IMR-90 (cell line): ENCODE results near the gene CDC42EP4. TPM values are rescaled to one million over a fixed set of nuclear protein-coding genes. Genes with fewer than 3 reads are reported as not detected.
A peak's percentile ranks its signal among the peaks of the same experiment; 100 is the strongest.

Source experiments
- ATAC-seq: fragments of 200-7000 bp; cut with Tn5 transposase; 2 replicates; pipeline ENCODE4 v1.9.1; 2020; ENCODE audit warnings: low read depth, mild to moderate bottlenecking, moderate library complexity
- BruUV-seq: library from RNA; stranded (reverse); fragments of 400-500 nt; replicated peaks from 2 replicates; lab custom pipeline; 2021; lab: Mats Ljungman, UMichigan
- CTCF ChIA-PET: fragments of 300-600 bp; formaldehyde crosslinking; extraction: SDS; loops from one replicate; lab custom pipeline; 2021; ENCODE audit warnings: antibody characterized with exemption; lab: Yijun Ruan, JAX
- POLR2A ChIA-PET: fragments of 300-600 bp; sonication (Branson Sonifier 250); formaldehyde crosslinking; loops from one replicate; lab custom pipeline; 2022; ENCODE audit warnings: antibody characterized with exemption; ENCODE audit not compliant: unreplicated experiment; lab: Charles Lee
- DNase-seq: peaks from one replicate; pipeline ENCODE4 v3.0.0; 2013
- H2AFZ ChIP-seq: replicated peaks from 2 replicates; pipeline ENCODE3; 2013; ENCODE audit warnings: low read length, mild to moderate bottlenecking; ENCODE audit not compliant: poor library complexity
- H2AK5ac ChIP-seq: 2 replicates; pipeline ENCODE4 v1.6.1; 2013; ENCODE audit warnings: low read depth, low read length, inconsistent platforms
- H2AK9ac ChIP-seq: replicated peaks from 2 replicates; pipeline ENCODE3; 2013; ENCODE audit warnings: mild to moderate bottlenecking, low read depth, low read length, moderate library complexity; ENCODE audit not compliant: poor library complexity
- H2BK120ac ChIP-seq: 2 replicates; pipeline ENCODE4 v1.6.1; 2013; ENCODE audit warnings: low read depth, low read length, inconsistent platforms
- H2BK15ac ChIP-seq: 3 replicates; pipeline ENCODE4 v1.6.1; 2013; ENCODE audit warnings: low read depth, low read length, inconsistent platforms
- H2BK20ac ChIP-seq: 2 replicates; pipeline ENCODE4 v1.6.1; 2013; ENCODE audit warnings: low read depth, mild to moderate bottlenecking, inconsistent platforms, low read length, moderate library complexity
- H2BK5ac ChIP-seq: 2 replicates; pipeline ENCODE4 v1.6.1; 2013; ENCODE audit warnings: mild to moderate bottlenecking, low read depth, low read length, inconsistent platforms; ENCODE audit not compliant: poor library complexity, severe bottlenecking
- H3K14ac ChIP-seq: replicated peaks from 2 replicates; pipeline ENCODE4 v1.6.1; 2013; ENCODE audit warnings: low read depth, low read length, inconsistent platforms
- H3K18ac ChIP-seq: 2 replicates; pipeline ENCODE4 v1.6.1; 2013; ENCODE audit warnings: low read depth, low read length, control low read depth
- H3K23ac ChIP-seq: 2 replicates; pipeline ENCODE4 v1.6.1; 2013; ENCODE audit warnings: low read depth, low read length, inconsistent platforms
- H3K27ac ChIP-seq: 2 replicates; pipeline ENCODE4 v1.5.1; 2013; ENCODE audit warnings: mild to moderate bottlenecking, control low read depth, low read length; ENCODE audit not compliant: insufficient read depth
- H3K27me3 ChIP-seq: 2 replicates; pipeline ENCODE4 v1.6.1; 2013; ENCODE audit warnings: low read length; ENCODE audit not compliant: control insufficient read depth, insufficient read depth
- H3K36me3 ChIP-seq: 2 replicates; pipeline ENCODE4 v1.6.1; 2013; ENCODE audit warnings: low read length, mixed read lengths; ENCODE audit not compliant: control insufficient read depth, insufficient read depth
- H3K4ac ChIP-seq: 2 replicates; pipeline ENCODE4 v1.6.1; 2013; ENCODE audit warnings: low read depth, low read length, inconsistent platforms
- H3K4me1 ChIP-seq: 2 replicates; pipeline ENCODE4 v1.6.1; 2013; ENCODE audit warnings: low read length, mixed read lengths; ENCODE audit not compliant: control insufficient read depth, insufficient read depth
- H3K4me2 ChIP-seq: 2 replicates; pipeline ENCODE4 v1.6.1; 2013; ENCODE audit warnings: low read depth, mild to moderate bottlenecking, control low read depth, low read length, moderate library complexity
- H3K4me3 ChIP-seq: 2 replicates; pipeline ENCODE4 v1.5.1; 2013; ENCODE audit warnings: low read depth, mild to moderate bottlenecking, control low read depth, low read length, moderate library complexity; ENCODE audit not compliant: insufficient read depth
- H3K56ac ChIP-seq: 2 replicates; pipeline ENCODE4 v1.6.1; 2013; ENCODE audit warnings: low read length, inconsistent platforms; ENCODE audit not compliant: insufficient read depth; ENCODE audit errors: extremely low read depth
- H3K79me1 ChIP-seq, 2 experiments: 2 replicates each; pipeline ENCODE4 v1.6.1; 2013; ENCODE audit warnings: low read length in 2 of 2, inconsistent platforms in 1 of 2, low read depth in 1 of 2
- H3K9ac ChIP-seq: 2 replicates; pipeline ENCODE4 v1.6.1; 2013; ENCODE audit warnings: low read depth, low read length, control low read depth
- H3K9me1 ChIP-seq: 2 replicates; pipeline ENCODE4 v1.6.1; 2013; ENCODE audit warnings: low read length, inconsistent platforms; ENCODE audit not compliant: insufficient read depth
- H3K9me3 ChIP-seq: 2 replicates; pipeline ENCODE4 v1.6.1; 2013; ENCODE audit warnings: low read length; ENCODE audit not compliant: control insufficient read depth, insufficient read depth
- H4K20me1 ChIP-seq: 2 replicates; pipeline ENCODE4 v1.6.1; 2013; ENCODE audit warnings: low read length, inconsistent platforms; ENCODE audit not compliant: insufficient read depth
- H4K5ac ChIP-seq: 2 replicates; pipeline ENCODE4 v1.6.1; 2013; ENCODE audit warnings: mild to moderate bottlenecking, low read depth, low read length, control low read depth
- H4K8ac ChIP-seq, 2 experiments: 2 replicates each; pipeline ENCODE4 v1.6.1; 2013; ENCODE audit warnings: low read depth in 2 of 2, low read length in 2 of 2, control low read depth in 1 of 2, inconsistent platforms in 1 of 2
- H4K91ac ChIP-seq: 2 replicates; pipeline ENCODE4 v1.6.1; 2013; ENCODE audit warnings: low read depth, low read length, inconsistent platforms; ENCODE audit not compliant: insufficient read depth
- BHLHE40 ChIP-seq: fragments of 150-350 bp; IDR thresholded peaks from 2 replicates; pipeline ENCODE4 v1.6.1; 2016; ENCODE audit warnings: mild to moderate bottlenecking, low read depth, low read length
- CEBPB ChIP-seq: IDR thresholded peaks from 2 replicates; pipeline ENCODE4 v1.6.1; 2012; ENCODE audit warnings: low read depth, low read length, improper control_type of control experiment
- MAZ ChIP-seq: IDR thresholded peaks from 2 replicates; pipeline ENCODE4 v1.6.1; 2012; ENCODE audit warnings: low read depth, mild to moderate bottlenecking, low read length, improper control_type of control experiment, moderate library complexity, borderline replicate concordance
- MXI1 ChIP-seq: IDR thresholded peaks from 2 replicates; pipeline ENCODE4 v1.6.1; 2012; ENCODE audit warnings: low read depth, mild to moderate bottlenecking, low read length, moderate library complexity, borderline replicate concordance
- POLR2A ChIP-seq: IDR thresholded peaks from 2 replicates; pipeline ENCODE4 v1.6.1; 2012; ENCODE audit warnings: mild to moderate bottlenecking, low read depth, low read length
- RAD21 ChIP-seq: IDR thresholded peaks from 2 replicates; pipeline ENCODE4 v1.6.1; 2012; ENCODE audit warnings: low read length, improper control_type of control experiment
- RCOR1 ChIP-seq: IDR thresholded peaks from 2 replicates; pipeline ENCODE4 v1.6.1; 2012; ENCODE audit warnings: mild to moderate bottlenecking, low read length, improper control_type of control experiment; ENCODE audit not compliant: insufficient replicate concordance
- WGBS, 2 experiments: methylation state at CpG; one replicate each; pipeline versions ENCODE4 v1.1.5 to v1.1.7; 2013; ENCODE audit warnings: missing lambda C conversion rate in 2 of 2; ENCODE audit not compliant: insufficient read length in 1 of 2; ENCODE audit errors: extremely low coverage in 2 of 2; 5-methylcytosine and 5-hydroxymethylcytosine counted together
- dilution Hi-C: fragments of 300-500 bp; cut with HindIII; formaldehyde crosslinking; loops from one replicate; pipeline ENCODE4 v1.14.3; 2018; ENCODE audit warnings: low sequenced_read_pairs; ENCODE audit not compliant: unreplicated experiment
- in situ Hi-C: fragments of 300-500 bp; cut with MboI; formaldehyde crosslinking; loops from 3 replicates; pipeline ENCODE4 v1.14.3; 2019; ENCODE audit warnings: low sequenced_read_pairs, inconsistent platforms, mixed read lengths
- intact Hi-C: fragments of 100-400 bp; cut with micrococcal nuclease; formaldehyde crosslinking; loops from 2 replicates; pipeline ENCODE4 v1.10.0; 2022
- polyA plus RNA-seq, 3 experiments: library from polyadenylated mRNA; depleted of rRNA; stranded (reverse); fragments of >200 nt; gene quantifications; 2 replicates each; pipeline ENCODE4 v1.2.3, GENCODE V29; 2012; ENCODE audit warnings: low replicate concordance in 1 of 3
- total RNA-seq: library from RNA; depleted of rRNA; stranded (reverse); fragments of >200 nt; gene quantifications from 2 replicates; pipeline ENCODE4 v1.2.3, GENCODE V29; 2012
- TF ChIP-seq, protein P1 (sequence below): conservative IDR thresholded peaks from 2 replicates; pipeline ENCODE4 v1.5.1; 2012; ENCODE audit warnings: mild to moderate bottlenecking, low read depth, low read length, improper control_type of control experiment

The CDC42EP4 gene
- total and polyA plus RNA-seq, 2 of the 4 experiments (the other 2 are of a cell fraction): 14.3 to 25.8 TPM

DNA sequence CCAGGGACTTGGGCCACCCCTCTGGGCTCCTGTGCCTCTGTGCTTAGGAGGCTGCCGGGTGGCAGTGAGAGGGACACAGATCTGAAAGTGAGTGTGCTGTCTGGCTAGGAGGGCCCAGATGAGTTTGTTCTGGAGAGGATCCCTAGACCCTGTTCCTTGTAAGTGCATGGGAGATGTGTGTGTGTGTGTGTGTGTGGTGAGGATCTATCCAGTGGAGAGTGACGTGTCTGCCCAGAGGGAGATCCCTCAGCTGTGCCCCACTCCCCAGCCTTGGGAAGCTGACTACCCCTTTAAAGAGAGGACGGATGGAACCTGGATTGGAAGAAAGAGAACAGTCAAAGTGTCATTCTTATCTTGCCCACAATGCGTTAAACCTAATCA is 25.5 kb upstream of the CDC42EP4 start:
- H4K8ac ChIP-seq: peak overlapping the region; percentile 83 to 92; a peak in 3 of 4 replicates
- WGBS, 2 experiments: no CpG with 5 or more reads among the region's 4 CpGs
- H2AK9ac ChIP-seq: peak overlapping the region; percentile 89
- POLR2A ChIA-PET: no interaction called here
- peak overlapping the region; percentile 78 for H4K91ac ChIP-seq
- peak overlapping the region; percentile 91; the same call in 2 of the 3 replicates for H2BK15ac ChIP-seq
- H3K9me1 ChIP-seq: peaks cover 29% of the 10 kb centered on the region
- H3K9me3 ChIP-seq: no peaks in the 10 kb centered on the region
- peak overlapping the region; percentile 15 for H3K9ac ChIP-seq
- H3K4me2 ChIP-seq: no peak overlapping the region
- H2AFZ ChIP-seq: peak overlapping the region; percentile 70
- no peak for ATAC-seq
- H2BK20ac ChIP-seq: peak overlapping the region; percentile 77; the same call in 1 of the 2 replicates
- H3K36me3 ChIP-seq: no peaks in the 10 kb centered on the region
- H3K56ac ChIP-seq: peak overlapping the region; percentile 56; the same call in 1 of the 2 replicates
- H3K14ac ChIP-seq: peak overlapping the region; percentile 88
- peak overlapping the region; percentile 54 for H2BK5ac ChIP-seq
- H3K79me1 ChIP-seq: peaks cover 0 to 19% of the 10 kb centered on the region in 2 experiments; a peak in 1 of 4 replicates
- H3K18ac ChIP-seq: peak overlapping the region; percentile 0; the same call in 1 of the 2 replicates
- H2AK5ac ChIP-seq: peak overlapping the region; percentile 87
- H3K4ac ChIP-seq: peak overlapping the region; percentile 98
- dilution Hi-C loops (no loop called here), in situ Hi-C loops (no loop called here), intact Hi-C loops (no loop called here)
- peak overlapping the region; percentile 64; the same call in 1 of the 2 replicates for H3K27ac ChIP-seq
- H4K20me1 ChIP-seq: no peaks in the 10 kb centered on the region
- H3K23ac ChIP-seq: peak overlapping the region; percentile 18
- H3K4me1 ChIP-seq: peaks cover 38% of the 10 kb centered on the region
- TF ChIP-seq CEBPB (no peak), RCOR1 (no peak), POLR2A (no peak), MXI1 (no peak), BHLHE40 (no peak), MAZ (no peak), RAD21 (no peak)
- TF ChIP-seq, protein P1, sequence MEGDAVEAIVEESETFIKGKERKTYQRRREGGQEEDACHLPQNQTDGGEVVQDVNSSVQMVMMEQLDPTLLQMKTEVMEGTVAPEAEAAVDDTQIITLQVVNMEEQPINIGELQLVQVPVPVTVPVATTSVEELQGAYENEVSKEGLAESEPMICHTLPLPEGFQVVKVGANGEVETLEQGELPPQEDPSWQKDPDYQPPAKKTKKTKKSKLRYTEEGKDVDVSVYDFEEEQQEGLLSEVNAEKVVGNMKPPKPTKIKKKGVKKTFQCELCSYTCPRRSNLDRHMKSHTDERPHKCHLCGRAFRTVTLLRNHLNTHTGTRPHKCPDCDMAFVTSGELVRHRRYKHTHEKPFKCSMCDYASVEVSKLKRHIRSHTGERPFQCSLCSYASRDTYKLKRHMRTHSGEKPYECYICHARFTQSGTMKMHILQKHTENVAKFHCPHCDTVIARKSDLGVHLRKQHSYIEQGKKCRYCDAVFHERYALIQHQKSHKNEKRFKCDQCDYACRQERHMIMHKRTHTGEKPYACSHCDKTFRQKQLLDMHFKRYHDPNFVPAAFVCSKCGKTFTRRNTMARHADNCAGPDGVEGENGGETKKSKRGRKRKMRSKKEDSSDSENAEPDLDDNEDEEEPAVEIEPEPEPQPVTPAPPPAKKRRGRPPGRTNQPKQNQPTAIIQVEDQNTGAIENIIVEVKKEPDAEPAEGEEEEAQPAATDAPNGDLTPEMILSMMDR: no peak
- no peak for DNase-seq
- H3K27me3 ChIP-seq: no peaks in the 10 kb centered on the region
- CTCF ChIA-PET: interaction anchor here (0.7 kb wide), 1 partner anchor 37 kb away, joined by 3 read pairs; no protein-coding TSS in a partner anchor
- BruUV-seq: no TSS peak
- peak overlapping the region; percentile 94 for H2BK120ac ChIP-seq
- H4K5ac ChIP-seq: peak overlapping the region; percentile 43
- no peak overlapping the region for H3K4me3 ChIP-seq
